CD1c-positive myeloid dendritic cell (primary cell): ENCODE data around the gene PLA2G2D.
A peak's percentile ranks its signal among the peaks of the same experiment; 100 is the strongest.

Experiments used
- DNase-seq: peaks from one replicate; pipeline ENCODE4 v3.0.0-alpha.2; 2016; ENCODE audit errors: extremely low spot score

Gene PLA2G2D

DNA sequence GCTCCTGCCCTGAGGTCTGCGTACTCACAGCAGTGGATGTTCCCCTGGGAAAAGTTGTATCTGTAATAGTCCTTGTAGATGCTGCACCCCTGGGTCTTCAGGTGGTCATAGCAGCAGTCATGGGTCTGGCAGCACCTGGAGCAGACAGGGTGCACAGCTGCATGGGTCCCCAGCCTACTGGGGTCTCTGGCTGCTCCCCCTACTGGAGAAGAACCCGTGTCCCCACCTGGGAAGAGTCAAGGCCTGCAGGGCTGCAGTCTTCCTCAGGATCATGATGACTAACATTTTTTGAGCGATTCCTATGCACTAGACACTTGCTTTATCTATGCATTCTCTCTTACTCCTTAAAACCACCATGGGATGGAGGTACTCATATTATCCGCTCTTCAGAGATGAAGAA is 3.9 kb downstream of the PLA2G2D start:
- DNase-seq, result no peak

- DNase-seq, result no peak
These were observed 5.2 kb downstream of the PLA2G2D start for GRCh38 chr1:20114021-20114648.

DNA sequence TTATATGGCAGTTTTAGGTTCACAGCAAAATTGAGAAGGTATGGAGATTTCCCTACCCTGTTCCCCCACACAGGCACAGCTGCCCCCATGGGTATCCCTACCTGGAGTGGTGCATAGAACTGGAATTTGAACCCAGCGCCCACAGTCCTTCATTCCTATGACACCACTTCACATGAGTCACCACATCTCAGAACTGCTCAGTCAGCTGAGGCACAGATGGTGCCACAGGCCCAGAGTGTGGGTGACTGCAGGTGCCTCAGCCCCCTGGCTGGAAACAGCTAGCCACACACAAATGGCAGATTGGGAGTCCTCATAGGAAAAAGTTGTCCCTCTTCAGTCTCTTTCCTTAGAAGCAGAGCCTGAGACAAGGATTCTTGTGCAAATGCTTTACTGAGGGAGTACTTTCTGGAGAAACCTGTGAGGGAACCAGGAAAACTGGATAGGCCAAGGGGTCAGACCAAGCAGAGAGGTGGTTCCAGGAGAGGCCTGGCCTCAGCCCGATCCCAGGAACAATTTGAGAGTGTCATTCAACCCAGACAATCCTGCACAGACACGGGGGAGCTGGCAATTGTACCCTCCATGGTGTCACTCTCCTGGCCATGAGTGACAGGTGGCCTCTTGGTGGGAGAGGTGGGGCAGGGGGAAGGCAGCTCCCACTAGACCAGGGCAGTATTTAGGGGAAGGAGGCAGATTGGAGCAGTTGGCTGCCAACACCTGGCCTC is 6.9 kb downstream of the PLA2G2D start:
- DNase-seq, result no peak

DNA sequence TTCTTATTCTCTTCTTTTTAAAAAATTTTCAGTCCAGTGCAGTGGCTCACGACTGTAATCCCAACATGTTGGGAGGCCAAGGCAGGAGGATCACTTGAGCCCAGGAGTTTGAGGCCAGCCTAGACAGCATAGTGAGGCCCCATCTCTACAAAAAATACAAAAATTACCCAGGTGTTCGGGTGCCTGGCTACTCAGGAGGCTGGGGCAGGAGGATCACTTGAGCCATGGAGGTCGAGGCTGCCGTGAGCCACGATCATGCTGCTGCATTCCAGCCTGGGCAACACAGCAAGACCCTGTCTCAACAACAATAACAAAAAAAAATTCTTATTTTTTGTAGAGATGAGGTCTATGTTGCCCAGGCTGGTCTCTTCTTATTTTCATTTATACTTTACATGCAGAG is 7.9 kb downstream of the PLA2G2D start:
- no peak for DNase-seq

GRCh38 chr1:20110679-20111078 is 8.7 kb downstream of the PLA2G2D start:
- DNase-seq, result peak; percentile 5

GRCh38 chr1:20109223-20109856 is 10.0 kb downstream of the PLA2G2D start:
- no peak for DNase-seq

- no peak for DNase-seq
These were observed 10.8 kb downstream of the PLA2G2D start for GRCh38 chr1:20108366-20109123.

- DNase-seq, result no peak
These were observed 11.5 kb downstream of the PLA2G2D start for GRCh38 chr1:20107796-20108195.

- no peak for DNase-seq
These were observed 12.0 kb downstream of the PLA2G2D start for GRCh38 chr1:20107351-20107750.

- DNase-seq, result no peak
These were observed 13.5 kb downstream of the PLA2G2D start for GRCh38 chr1:20105856-20106255.

GRCh38 chr1:20102875-20103274 is 16.5 kb downstream of the PLA2G2D start:
- DNase-seq, result no peak

DNA sequence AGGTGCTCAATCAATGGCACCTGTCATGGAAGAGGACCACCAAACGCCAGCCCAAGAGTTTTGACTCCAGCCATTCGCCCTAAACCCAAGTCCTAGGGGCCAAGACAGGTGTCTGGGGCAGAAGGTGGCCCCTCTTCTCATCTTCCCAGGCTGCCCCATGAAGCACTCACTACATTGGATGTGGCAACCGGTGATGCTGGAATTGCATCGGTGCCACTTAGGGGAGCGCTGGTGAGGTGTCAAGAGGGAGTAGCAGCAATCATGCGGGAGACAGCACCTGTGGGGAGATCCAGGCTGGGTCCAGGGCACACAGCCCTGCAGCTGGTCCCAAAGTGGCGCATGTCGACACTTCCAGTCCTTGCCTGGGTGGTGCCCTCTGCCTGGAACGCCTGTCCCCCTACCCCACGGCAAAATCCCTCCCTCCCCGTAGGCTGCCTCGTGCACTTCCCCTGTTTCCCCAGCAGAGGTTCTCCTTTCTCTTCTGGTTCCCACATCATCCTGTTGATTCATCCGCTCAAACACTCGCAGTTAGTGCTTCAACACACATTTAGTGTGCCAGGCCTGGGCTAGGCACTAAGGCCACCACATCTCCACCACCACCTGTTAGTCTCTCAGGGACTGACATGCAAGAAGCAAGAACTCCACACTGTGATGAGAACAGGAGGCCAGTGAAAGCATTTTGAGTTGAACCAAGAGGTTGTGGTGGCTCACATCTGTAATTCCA is 18.5 kb downstream of the PLA2G2D start:
- DNase-seq, result peak; percentile 54

DNA sequence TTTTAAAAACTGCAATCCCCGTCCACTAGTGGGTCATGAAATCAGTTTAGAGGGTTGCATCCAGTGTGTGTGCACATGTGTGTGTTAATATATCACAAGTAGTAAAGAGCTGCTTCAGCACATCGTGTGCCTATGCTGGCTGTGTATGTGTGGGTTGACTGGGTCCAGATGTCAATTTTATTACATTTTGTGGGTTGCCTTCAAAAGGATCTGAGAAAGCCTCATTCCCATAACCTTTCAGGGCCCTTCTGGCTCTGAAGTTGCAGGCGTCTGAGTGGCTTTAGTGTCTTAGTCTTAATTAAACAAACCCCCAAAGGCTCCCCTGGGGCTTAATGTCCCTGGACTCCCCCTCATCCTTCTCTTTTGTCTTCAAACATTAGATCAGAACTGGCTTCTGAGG is 19.8 kb downstream of the PLA2G2D start:
- peak; percentile 13 for DNase-seq

- DNase-seq, result no peak
These were observed 22.4 kb downstream of the PLA2G2D start for GRCh38 chr1:20096840-20097447.

DNA sequence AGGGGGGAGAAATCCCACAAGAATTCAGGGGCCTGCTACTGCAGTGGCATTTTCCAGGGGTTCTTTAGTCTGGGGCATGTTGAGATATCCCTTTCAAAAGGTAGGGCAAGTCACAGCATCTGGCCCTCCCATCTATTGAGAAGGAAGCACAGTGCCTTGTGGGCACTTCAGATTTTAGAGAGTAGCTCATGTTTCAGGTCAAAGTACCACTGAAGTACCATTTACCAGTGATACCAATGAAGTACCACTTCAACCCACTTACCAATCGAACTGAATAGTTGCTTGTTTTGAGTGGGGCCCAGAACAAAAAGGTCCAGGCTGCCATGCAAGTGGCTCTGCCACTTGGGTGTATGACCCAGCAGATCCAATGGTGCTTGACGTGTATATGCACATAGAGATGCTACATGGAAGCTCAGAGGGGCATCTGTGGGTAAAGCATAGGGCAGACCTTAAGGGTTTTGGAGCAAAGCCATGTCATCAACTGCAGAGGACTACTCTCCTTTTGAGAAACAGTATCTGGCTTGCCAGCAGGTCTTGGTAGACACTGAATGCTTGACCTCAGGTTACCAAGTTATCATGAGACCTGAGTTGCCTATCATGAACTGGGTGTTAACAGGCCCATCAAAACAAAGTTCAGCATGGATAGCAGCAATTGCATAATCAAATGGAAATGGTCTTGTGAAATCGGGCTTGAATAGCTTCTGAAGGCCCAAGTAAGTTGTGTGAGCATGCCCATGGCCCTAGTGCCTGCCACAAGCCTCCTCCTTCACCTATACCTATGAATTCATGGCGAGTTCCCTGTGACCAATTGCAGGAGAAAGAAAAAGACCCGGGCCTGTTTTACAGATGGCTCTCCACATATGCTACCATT is 23.5 kb downstream of the PLA2G2D start:
- DNase-seq, result no peak

GRCh38 chr1:20093940-20094391 is 25.4 kb downstream of the PLA2G2D start:
- no peak for DNase-seq

- DNase-seq, result no peak
These were observed 26.0 kb downstream of the PLA2G2D start for GRCh38 chr1:20093303-20093702.

GRCh38 chr1:20090641-20091040 is 28.7 kb downstream of the PLA2G2D start:
- no peak for DNase-seq

DNA sequence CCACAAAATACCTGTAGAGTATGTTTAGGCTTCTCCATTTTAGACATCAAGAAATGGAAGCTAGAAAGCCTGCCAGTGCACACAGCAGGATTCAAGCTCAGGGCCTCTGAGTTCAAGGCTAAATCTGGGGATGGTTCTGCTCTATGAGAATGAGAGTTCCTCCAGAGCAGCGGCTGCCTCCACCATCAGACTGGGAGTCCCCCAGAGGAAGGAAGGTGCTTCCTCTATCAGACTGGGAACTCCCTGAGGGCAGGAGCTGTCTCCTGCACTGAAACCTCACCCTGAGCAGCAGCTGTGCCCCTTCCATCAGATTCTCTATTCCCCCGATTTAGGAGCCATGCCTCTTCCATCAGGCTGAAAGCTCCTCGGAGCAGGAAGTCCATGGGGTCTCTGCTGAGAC is 29.2 kb downstream of the PLA2G2D start:
- DNase-seq, result no peak
